Stimulated activated CD8-positive, alpha-beta memory T cell treated with anti-CD3 and anti-CD28 coated beads, Interleukin-7, amount 100 ng/mL, for 1 hour (primary cell): ENCODE data around the gene ZNF197.
"Not testable (repeated sequence)": the region's sequence is repeated elsewhere in the genome, so short reads cannot be mapped to it uniquely, and the experiment has no call there.

ENCODE experiments used
- DNase-seq, 2 donors: peaks; one replicate each; pipeline ENCODE4 v3.0.0-alpha.2; 2020; ENCODE audit warnings: low read depth in 2 of 2

ZNF197 gene

GRCh38 chr3:44624749-44625480 is at the start of gene ZNF197:
Gene ZNF197, plus strand, starts transcription at chr3:44625036. Its CDS starts 4,119 bp downstream, at chr3:44629155.
- DNase-seq: peak; percentile 6 to 36

DNA sequence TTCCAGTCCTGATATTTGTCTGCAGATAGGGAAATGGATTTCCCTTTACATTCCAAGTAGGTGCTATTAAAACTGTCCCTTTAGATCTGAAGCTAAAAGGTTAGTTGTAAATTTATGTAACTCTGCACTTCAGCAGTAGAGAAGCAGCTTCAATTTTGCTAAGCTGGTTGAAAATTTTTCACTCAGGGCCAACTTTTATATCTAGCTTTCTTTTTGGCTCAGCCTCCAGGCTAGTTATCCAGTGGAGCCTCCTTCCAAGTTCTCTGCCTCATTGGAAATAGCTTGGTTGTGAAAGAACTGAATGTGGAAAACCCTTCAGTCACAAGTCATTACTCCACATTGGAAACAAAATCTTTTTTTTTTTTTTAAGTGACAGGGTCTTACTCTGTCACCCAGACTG is 48.2 kb upstream of the ZNF197 start:
- no peak for DNase-seq

- not testable (repeated sequence) for DNase-seq
Measured at GRCh38 chr3:44577354-44577952, 47.4 kb upstream of the ZNF197 start.

DNA sequence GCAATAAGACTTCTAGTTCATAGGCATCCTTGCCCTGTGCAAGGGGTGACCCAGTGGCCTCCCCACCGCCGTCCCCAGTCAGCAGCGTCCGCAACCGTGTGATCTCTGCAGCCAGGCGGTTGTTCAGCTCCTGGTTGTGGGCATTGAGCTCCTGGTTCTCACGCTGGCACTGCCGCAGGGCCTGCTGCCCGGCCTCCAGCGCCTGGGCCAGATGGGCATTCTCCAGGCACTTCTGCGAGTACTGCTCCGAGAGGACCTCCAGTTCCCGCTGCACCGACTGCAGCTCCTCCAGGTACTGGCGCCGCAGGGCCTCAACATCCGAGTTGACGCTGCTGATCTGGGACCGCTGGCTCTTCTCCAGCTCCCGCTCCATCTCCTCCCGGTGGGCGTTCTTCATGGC is 46.5 kb upstream of the ZNF197 start:
- DNase-seq: not testable (repeated sequence)

GRCh38 chr3:44578924-44579515 is 45.8 kb upstream of the ZNF197 start:
- not testable (repeated sequence) for DNase-seq

GRCh38 chr3:44579749-44580148 is 45.1 kb upstream of the ZNF197 start:
- DNase-seq: not testable (repeated sequence)

- not testable (repeated sequence) for DNase-seq
Measured at GRCh38 chr3:44580971-44581370, 43.9 kb upstream of the ZNF197 start.

DNA sequence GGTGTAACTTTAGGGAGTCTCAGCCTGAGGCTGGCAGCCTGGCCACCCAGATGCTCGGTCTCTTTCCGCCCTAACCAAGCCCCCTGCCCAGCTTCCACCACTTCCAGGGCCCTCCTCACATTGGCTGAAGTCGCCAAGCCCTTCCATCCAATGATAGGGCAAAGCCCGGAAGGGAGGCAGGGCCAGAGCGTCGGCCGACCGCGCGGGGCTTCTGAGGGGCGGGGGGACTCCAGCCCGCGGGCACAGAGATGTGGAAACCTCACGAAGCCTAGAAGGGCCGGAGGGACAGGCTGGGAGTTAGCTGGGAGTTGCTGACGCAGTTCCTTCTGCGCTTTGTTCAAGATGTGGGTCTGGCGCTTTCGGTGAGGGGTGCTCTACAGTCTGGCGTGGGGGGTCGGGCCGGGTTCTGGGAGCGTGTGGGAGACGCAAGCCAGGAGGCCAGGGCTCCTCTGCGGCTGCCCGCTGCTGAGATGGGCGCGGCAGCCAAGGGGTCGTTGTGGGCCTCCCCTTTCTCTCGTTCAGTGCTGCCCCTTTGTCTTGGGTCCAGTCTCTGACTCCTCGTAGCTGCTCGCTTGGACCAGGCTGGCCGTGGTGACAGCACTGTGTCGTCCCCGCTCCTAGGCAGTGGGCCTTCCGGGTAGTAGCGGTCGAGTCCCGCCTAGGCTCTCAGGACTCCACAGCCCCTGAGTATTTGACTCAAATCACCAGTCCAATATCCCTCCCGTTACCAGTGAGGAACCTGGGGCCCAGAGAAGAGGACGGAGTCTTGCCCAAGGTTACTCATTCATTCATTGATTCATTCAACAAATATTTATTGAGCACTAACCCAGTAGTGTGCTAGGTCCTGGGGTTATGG is 40.0 kb upstream of the ZNF197 start, which contains the start of gene ZNF660:
TSS of gene ZNF660 (plus strand) at position 319 of the 856 bp plus-strand sequence. CDS start 9,230 bp downstream, outside the sequence.
- DNase-seq: no peak

- DNase-seq: no peak
Measured at GRCh38 chr3:44596621-44597020, 28.2 kb upstream of the ZNF197 start.

DNA sequence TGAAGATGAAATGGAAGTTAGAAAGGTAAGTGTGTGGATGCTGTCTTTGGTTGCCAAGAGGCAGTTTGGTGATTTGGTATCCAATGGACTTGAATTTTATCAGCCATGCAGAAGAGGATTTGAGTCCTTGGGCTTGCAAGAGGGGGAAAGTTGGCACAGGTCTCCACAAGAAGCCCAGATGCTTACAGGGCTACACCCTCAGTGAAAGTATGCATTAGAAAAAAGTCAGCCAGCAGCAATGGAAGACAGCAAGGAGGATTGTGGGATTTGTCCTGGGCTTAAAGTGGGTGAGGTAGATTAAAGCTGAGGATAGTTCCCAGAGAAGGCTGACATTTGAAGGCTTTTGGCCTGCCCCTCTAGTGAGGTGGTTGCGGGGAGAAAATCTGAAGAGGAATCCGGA is 23.1 kb upstream of the ZNF197 start:
- no peak for DNase-seq

DNA sequence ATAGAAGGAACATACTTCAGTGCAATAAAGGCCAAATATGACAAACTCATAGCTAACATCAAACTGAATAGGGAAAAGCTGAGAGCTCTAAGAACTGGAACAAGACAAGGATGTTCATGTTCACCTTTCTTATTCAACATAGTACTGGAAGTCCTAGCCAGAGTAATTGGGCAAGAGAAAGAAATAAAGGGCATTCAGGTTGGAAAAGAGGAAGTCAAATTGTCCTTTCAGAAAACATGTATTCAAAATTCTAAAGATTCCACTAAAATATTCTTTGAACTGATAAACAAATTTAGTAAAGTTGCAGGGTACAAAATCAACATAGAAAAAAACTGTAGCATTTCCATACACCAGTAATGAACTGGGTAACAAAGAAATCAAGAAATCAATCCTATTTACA is 12.2 kb upstream of the ZNF197 start:
- no peak for DNase-seq

DNA sequence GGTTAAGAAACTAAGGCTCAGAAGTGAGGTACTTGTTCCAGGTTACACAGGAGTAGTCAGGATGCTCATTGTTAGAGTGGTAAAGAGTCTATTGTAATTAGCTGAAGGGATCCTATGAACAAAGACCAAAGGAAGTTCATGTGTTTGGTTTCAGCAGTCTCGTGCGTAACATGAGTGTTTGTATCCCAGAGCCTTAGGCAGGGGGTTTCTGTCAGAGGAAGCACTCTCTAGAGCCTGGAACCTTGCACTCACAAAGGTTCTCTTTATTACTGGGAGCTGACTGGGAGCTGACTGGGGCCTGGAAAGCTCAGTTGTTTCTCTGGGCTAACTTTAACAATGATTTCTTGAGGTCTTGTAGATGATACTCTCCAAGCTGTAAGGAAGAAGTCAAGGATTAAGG is 3.9 kb downstream of the ZNF197 start:
- DNase-seq: no peak

DNA sequence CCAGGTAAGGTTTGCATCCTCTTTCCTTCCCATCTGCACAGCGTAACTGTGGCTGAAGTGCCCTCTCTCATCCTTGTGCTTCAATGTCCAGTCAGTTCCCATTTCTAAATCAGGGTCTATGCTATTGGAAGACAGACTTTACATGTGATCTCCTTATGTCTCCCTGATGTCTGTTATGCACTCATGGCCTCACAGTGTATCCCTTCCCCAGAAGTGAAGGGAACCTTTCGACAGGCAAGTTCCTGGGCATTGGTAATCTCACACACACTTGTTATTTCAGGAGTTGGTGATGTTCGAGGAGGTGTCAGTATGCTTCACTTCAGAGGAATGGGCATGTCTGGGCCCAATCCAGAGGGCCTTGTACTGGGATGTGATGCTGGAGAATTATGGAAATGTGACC is 7.4 kb downstream of the ZNF197 start:
- DNase-seq: no peak

DNA sequence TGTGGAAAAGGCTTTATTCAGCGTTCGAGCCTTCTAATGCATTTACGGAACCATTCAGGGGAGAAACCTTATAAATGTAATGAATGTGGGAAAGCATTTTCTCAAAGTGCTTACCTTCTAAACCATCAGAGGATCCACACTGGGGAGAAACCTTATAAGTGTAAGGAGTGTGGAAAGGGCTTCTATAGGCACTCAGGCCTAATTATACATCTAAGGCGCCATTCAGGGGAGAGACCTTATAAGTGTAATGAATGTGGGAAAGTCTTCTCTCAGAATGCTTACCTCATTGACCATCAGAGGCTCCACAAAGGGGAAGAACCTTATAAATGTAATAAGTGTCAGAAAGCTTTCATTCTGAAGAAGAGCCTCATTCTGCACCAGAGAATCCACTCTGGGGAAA is 17.5 kb downstream of the ZNF197 start:
- DNase-seq: no peak

GRCh38 chr3:44643024-44643423 is 18.2 kb downstream of the ZNF197 start:
- DNase-seq: no peak

DNA sequence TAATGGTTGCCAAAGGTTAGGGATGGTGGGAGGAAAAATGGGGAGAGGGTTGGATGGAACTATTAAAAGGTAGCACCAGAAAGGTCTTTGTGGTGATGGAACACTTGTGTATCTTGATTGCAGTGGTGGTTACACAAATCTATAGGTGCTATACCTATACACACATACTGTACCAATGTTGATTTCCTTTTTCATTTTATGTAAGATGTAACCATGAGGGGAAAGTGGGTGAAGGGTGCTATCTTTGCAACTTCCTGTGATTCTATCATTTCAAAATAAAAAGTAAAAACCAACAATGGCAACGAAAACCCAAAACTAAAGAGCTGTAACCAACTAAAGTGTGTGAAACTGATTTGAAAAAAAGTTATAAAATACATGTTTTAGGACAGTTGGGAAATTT is 22.9 kb downstream of the ZNF197 start:
- no peak for DNase-seq

DNA sequence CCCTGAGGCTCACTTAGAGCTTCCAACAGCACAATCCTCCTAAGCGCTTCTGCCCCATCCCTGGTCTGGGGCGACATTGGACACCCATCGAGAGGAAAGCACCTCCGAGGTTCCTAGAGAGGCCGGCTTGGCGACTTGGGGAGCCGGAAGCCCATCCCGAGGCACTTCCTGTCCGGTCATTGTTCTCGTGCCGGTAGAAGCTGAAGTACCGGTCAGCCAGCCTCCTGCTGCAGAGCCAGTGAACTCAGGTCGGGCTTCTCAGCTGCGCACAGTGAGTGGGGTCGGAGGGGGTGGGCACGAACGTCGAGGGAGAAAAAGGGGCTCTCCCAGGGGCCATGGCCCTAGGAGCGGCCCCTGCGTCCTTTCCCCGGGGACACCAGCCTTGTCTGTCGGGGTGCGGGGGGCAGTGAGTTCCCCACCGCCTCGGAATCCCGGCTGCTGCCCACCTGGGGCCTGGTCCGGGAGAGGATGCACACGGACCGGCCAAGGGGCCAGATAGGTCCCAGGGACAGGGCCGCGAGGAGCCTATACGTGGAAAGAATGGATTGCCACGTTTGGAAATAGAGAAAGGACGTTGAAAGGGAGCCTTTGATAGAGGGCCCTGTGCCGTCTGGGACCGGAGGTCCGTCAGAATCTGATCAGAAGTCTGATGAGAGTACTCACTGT is 23.9 kb downstream of the ZNF197 start, which contains the start of gene ZNF35:
TSS of gene ZNF35 (plus strand) at position 169 of the 666 bp plus-strand sequence. CDS start 2,336 bp downstream, outside the sequence.
- peak; percentile 4 to 9 for DNase-seq

DNA sequence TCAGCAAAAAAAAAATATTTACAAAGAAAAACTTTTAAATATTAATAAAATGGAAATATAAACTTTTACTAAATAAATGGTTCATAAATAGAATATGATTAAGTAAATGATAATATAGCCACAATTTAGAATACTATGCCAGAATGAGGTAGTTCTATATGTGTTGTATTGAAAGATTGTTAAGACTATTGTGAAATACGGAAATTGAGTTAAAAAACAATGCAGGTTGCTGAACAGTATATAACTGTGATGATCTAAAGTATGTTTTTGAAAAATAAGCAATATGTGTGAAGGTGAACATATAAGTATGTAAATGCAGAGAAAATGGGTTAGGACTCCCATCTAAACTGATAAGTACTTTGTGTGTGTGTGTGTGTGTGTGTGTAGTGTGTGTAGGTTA is 24.9 kb downstream of the ZNF197 start:
- no peak for DNase-seq

GRCh38 chr3:44654039-44654438 is 29.2 kb downstream of the ZNF197 start:
- no peak for DNase-seq

GRCh38 chr3:44659015-44659414 is 34.2 kb downstream of the ZNF197 start:
- DNase-seq: no peak

DNA sequence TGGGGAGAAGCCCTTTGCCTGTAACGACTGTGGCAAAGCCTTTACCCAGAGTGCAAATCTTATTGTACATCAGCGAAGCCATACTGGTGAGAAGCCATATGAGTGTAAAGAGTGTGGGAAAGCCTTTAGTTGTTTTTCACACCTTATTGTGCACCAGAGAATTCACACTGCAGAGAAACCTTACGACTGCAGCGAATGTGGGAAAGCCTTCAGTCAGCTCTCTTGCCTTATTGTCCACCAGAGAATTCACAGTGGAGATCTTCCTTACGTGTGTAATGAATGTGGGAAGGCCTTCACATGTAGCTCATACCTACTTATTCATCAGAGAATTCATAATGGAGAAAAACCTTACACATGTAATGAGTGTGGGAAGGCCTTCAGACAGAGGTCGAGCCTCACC is 34.6 kb downstream of the ZNF197 start:
- no peak for DNase-seq
